Activated CD4-positive, alpha-beta T cell treated with anti-CD3 and anti-CD28 coated beads, Interleukin-2, amount 50 U/mL, for 24 hours (primary cell): ENCODE data around the gene KDF1.
"Not testable (repeated sequence)": the region's sequence is repeated elsewhere in the genome, so short reads cannot be mapped to it uniquely, and the experiment has no call there.

ENCODE experiments used
- DNase-seq, 2 donors: peaks; one replicate each; pipeline ENCODE4 v3.0.0-alpha.2; 2020; ENCODE audit warnings: low read depth in 1 of 2, low spot score in 1 of 2

KDF1 gene

GRCh38 chr1:26957306-26957705 lies 3.0 kb downstream of the KDF1 start:
- no peak for DNase-seq

GRCh38 chr1:26956321-26956720 lies 3.9 kb downstream of the KDF1 start:
- DNase-seq = no peak

- DNase-seq = no peak
Measured at GRCh38 chr1:26953374-26953773, 6.9 kb downstream of the KDF1 start.

GRCh38 chr1:26951821-26952497 lies 8.3 kb downstream of the KDF1 start:
- no peak for DNase-seq

- DNase-seq = no peak
Measured at GRCh38 chr1:26951216-26951615, 9.1 kb downstream of the KDF1 start.

GRCh38 chr1:26950602-26951001 lies 9.7 kb downstream of the KDF1 start:
- DNase-seq = no peak

- DNase-seq = no peak
Measured at GRCh38 chr1:26949926-26950319, 10.3 kb downstream of the KDF1 start.

GRCh38 chr1:26949266-26949925 lies 10.9 kb downstream of the KDF1 start:
- DNase-seq = no peak

- not testable (repeated sequence) for DNase-seq
Measured at GRCh38 chr1:26948725-26949057, 11.6 kb downstream of the KDF1 start.

- no peak for DNase-seq
Measured at GRCh38 chr1:26946270-26946669, 14.0 kb downstream of the KDF1 start.

- no peak for DNase-seq
Measured at GRCh38 chr1:26945728-26946127, 14.5 kb downstream of the KDF1 start.

- DNase-seq = no peak
Measured at GRCh38 chr1:26945138-26945537, 15.1 kb downstream of the KDF1 start.

- DNase-seq = no peak
Measured at GRCh38 chr1:26942656-26943055, 17.6 kb downstream of the KDF1 start.

GRCh38 chr1:26941311-26941710 lies 19.0 kb downstream of the KDF1 start:
- DNase-seq = no peak

- no peak for DNase-seq
Measured at GRCh38 chr1:26938659-26939025, 21.6 kb downstream of the KDF1 start.

- DNase-seq = no peak
Measured at GRCh38 chr1:26938004-26938658, 22.1 kb downstream of the KDF1 start.

GRCh38 chr1:26936823-26937222 lies 23.4 kb downstream of the KDF1 start:
- no peak for DNase-seq

GRCh38 chr1:26932531-26932930 lies 27.7 kb downstream of the KDF1 start:
- no peak for DNase-seq

GRCh38 chr1:26923711-26924110 lies 36.6 kb downstream of the KDF1 start:
- DNase-seq = no peak

GRCh38 chr1:26922901-26923300 lies 37.4 kb downstream of the KDF1 start:
- no peak for DNase-seq

- DNase-seq = no peak
Measured at GRCh38 chr1:26922431-26922729, 37.9 kb downstream of the KDF1 start.

- peak; percentile 90 to 94 for DNase-seq
Measured at GRCh38 chr1:26921540-26922430, 38.5 kb downstream of the KDF1 start, which contains the start of gene NUDC. Gene NUDC, plus strand, starts transcription at chr1:26921743. Its CDS starts 106 bp downstream, at chr1:26921849.
